ENCODE data around the gene NXPH4.

The NXPH4 gene

GRCh38 chr12:57237596-57237931 lies 21.0 kb downstream of the NXPH4 start:
- DNase-seq, result no peak
- Histone ChIP-seq H3K36me3 (peaks cover 0 to 25% (median 20%) of the 10 kb centered on the region in 3 donors), H3K9me3 (no peaks in the 10 kb centered on the region), H3K4me3 (no peak overlapping the region), H3K27ac (peak overlapping the region; percentile 90 to 95), H3K27me3 (peaks cover 7 to 37% of the 10 kb centered on the region in 2 donors), H3K4me1 (peaks cover 5 to 81% (median 73%) of the 10 kb centered on the region in 4 donors)
- intact Hi-C loops (cut with DNase I; ENCODE audit: low total_unique reads), result no loop called here
- TF ChIP-seq CTCF (IDR thresholded peaks at IDR 0.05), result no peak

DNA sequence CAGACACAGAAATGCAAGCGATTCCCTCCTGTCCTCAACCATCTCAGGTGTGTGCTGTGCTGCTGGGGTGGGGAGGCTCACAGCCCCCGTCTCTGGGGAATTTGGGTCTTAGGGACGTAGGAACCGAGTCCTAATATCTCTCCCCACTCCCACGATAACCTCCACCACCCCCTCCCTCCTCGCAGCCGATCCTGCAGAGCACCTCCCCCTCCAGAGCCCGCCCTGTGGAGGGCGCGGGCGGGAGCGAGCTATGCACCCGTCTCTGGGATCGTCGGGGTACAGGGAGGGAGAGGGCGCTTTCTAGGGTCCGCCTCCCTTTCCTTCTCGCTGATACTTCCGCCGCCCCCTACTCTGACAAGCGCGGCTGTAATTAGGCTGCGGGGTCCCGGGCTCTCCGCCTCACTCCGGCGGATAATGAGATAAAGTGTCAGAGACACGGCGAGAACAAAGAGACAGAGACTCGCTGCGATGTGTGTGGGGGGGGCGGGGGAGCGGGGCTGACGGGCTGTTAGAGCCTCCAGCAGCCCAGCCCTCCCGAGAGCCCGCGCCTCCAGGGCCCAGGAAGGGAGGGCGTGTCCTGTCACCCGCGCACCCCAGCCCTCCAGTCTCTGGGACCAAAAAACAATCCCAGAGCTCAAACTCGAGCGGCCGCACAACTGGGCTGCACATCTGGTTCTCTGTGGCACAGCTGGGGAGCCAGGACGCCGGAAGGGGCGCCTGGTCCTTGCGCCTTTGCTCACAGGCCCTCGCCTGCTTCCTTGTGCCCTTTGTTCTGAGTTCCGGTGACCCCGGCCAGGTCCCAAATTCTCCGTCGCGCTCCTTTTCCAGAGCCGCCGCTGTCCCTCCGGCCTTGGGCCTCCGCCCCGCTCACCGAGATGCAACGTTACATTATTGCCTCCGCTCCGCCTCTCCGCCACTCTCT lies 21.6 kb downstream of the NXPH4 start:
- intact Hi-C loops (cut with DNase I; ENCODE audit: low total_unique reads), result no loop called here
- TF ChIP-seq CTCF (IDR thresholded peaks at IDR 0.05), result no peak
- Histone ChIP-seq H3K36me3 (peaks cover 0 to 18% (median 14%) of the 10 kb centered on the region in 3 donors), H3K9me3 (no peaks in the 10 kb centered on the region), H3K27ac (peak overlapping the region; percentile 90 to 95), H3K4me3 (peak overlapping the region; percentile 47 to 60), H3K27me3 (peaks cover 7 to 43% of the 10 kb centered on the region in 2 donors), H3K4me1 (peaks cover 10 to 86% (median 79%) of the 10 kb centered on the region in 4 donors)
- peak in 1 of 2 donors; percentile 75 for DNase-seq

DNA sequence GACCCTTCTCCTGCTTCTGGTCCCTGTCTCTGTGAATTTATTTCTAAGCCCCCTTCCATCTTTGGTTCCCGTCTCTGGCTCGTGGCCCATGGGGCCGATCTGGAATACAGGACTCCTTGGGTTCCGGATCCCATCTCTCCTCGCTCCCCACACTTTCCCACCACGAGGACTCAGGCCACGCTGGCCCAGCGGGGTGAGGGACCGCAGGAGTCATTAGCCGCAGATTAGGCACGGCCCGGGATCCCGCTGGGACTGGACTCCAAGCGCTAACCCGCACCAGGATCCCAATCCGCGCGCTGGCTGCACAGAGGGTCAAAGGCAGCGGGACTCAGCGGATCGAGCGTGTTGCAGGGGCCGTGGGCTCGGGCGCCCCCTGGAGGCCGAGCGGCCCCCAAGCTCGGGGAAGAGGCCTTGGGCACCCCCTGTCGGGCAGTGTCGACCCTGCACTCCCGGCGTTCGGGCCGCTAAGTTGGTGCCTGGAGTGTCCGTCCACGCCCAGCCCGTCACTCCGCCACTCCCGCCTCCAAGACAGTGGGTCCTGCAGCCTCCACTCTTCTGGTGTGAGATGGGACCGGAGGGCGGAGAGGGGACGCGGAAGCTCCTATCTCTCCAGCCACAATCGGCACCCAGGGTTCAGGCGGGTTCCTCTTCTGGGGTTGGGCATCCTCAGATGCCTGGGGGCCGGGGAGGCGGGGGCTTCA lies 22.4 kb downstream of the NXPH4 start:
- intact Hi-C loops (cut with DNase I; ENCODE audit: low total_unique reads), result loop anchor here (1.0 kb wide), 1 partner anchor 26 kb away; no protein-coding TSS in a partner anchor

GRCh38 chr12:57239587-57240065 lies 23.0 kb downstream of the NXPH4 start:
- intact Hi-C loops (cut with DNase I; ENCODE audit: low total_unique reads), result loop anchor here (1.0 kb wide), 1 partner anchor 26 kb away; no protein-coding TSS in a partner anchor
- Histone ChIP-seq H3K4me1 (peaks cover 11 to 93% (median 85%) of the 10 kb centered on the region in 4 donors), H3K27me3 (peaks cover 7 to 57% of the 10 kb centered on the region in 2 donors), H3K4me3 (peak overlapping the region; percentile 47 to 60), H3K36me3 (peaks cover 0 to 4% (median 0%) of the 10 kb centered on the region in 3 donors), H3K27ac (no peak overlapping the region), H3K9me3 (no peaks in the 10 kb centered on the region)
- no peak for DNase-seq
- TF ChIP-seq CTCF (IDR thresholded peaks at IDR 0.05), result no peak

More for the DNA sequence above, 22.4 kb downstream of the NXPH4 start:
- peak; percentile 100 for TF ChIP-seq CTCF (IDR thresholded peaks at IDR 0.05)
- peak overlapping the region in 1 of 2 donors; percentile 95 for H3K27ac ChIP-seq
- H3K4me1 ChIP-seq, result peaks cover 11 to 94% (median 86%) of the 10 kb centered on the region in 4 donors
- peak; percentile 86 to 93 for DNase-seq
- H3K9me3 ChIP-seq, result no peaks in the 10 kb centered on the region
- peaks cover 7 to 51% of the 10 kb centered on the region in 2 donors for H3K27me3 ChIP-seq
- H3K36me3 ChIP-seq, result peaks cover 0 to 10% (median 5%) of the 10 kb centered on the region in 3 donors
- H3K4me3 ChIP-seq, result peak overlapping the region; percentile 47 to 60

- Histone ChIP-seq H3K27me3 (peaks cover 7 to 57% of the 10 kb centered on the region in 2 donors), H3K9me3 (no peaks in the 10 kb centered on the region), H3K4me1 (peaks cover 11 to 88% (median 78%) of the 10 kb centered on the region in 4 donors), H3K27ac (peak overlapping the region in 1 of 2 donors; percentile 41), H3K4me3 (peak overlapping the region; percentile 45 to 60), H3K36me3 (no peaks in the 10 kb centered on the region)
- no peak for TF ChIP-seq CTCF (IDR thresholded peaks at IDR 0.05)
- DNase-seq, result peak in 1 of 2 donors; percentile 75
- intact Hi-C loops (cut with DNase I; ENCODE audit: low total_unique reads), result no loop called here
Observed at GRCh38 chr12:57240066-57240921, 23.7 kb downstream of the NXPH4 start.
